ENCODE data around the gene SLC25A30.
"Not testable (repeated sequence)": the region's sequence is repeated elsewhere in the genome, so short reads cannot be mapped to it uniquely, and the experiment has no call there.

Gene SLC25A30

DNA sequence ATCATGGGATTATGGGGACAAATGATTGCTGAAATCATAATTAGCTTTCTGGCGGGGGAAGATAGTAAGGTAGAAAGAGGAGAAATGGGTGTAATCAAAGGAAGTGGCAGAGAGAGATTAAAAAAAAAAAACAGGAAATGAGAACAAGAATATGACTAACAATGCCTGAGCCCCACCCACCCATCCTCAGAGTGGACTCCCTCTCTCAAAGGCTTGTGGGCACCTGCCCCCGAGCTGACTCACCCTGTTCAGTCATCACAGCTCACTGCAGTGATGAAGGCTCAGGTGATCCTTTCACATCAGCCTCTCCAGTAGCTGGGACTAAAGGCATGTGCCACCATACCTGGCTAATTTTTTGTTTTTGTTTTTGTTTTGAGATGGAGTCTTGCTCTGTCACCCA lies 50.8 kb downstream of the SLC25A30 start:
- peak; percentile 92 for DNase-seq (ENCODE audit: low read depth)

DNA sequence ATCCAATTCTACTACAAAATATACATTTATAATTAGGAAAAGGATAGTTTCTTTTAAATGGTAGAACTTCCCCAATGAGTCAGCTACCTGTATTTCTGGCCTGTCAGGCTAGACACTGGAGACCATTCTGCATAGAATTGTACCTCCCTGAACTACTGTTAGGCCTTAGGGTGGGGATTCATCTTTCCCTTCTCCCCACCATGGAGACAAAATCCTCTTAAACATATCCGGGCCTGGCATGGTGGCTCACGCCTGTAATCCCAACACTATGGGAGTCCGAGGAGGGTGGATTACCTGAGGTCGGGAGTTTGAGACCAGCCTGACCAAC lies 52.7 kb downstream of the SLC25A30 start:
- no peak for DNase-seq (ENCODE audit: low read depth)

DNA sequence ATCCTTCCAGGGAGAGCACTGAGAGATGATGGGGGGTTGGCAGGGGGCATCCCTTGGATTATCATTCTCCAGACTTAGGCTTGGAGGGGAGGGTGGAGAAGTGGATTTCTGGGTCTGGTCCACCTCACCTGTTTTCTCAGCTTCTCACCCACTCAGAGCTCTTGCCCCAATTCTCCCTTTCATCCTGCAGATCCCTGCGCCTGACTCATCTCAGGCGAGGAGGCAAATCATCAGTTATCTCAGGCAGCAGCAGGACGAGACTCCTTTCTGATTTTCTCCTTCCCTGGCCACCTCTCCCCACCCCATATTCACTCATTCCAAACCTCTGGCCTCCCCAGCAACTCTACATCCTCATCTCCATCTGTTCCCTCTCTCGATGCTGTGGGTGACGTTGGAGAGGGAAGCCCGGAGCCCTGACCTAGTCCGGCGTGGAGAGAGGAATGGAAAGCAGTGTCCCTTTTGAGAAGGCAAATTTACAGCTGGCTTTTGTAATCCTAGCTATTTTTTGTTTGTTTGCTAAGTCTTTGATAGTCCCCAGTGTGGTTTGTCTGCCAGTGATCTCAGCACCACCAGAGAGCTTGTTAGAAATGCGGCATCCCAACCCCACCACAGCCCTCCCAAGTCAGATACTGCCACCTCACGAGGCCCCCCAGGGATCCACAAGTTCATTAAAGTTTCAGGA lies 53.2 kb downstream of the SLC25A30 start:
- DNase-seq (ENCODE audit: low read depth): no peak

DNA sequence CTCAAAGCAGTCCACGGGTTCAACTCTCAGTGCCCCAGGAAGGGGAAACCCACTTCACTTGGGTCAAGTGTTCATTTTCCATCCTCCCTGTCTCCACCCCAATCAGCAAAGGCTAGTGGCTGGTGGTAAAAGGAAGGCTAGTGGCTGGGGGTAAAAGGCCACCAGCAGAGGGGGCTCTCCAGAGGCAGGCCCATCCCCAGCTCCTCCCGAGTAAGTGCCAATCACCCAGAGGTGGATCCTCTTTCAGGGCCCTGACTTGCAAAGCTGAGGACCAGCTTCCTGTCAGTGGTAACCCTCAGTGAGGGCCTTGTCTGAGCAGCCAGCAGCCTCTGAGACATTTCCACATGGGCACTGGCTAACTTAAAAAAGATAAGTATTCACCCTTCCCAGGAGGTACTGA lies 55.2 kb downstream of the SLC25A30 start:
- DNase-seq (ENCODE audit: low read depth): no peak

DNA sequence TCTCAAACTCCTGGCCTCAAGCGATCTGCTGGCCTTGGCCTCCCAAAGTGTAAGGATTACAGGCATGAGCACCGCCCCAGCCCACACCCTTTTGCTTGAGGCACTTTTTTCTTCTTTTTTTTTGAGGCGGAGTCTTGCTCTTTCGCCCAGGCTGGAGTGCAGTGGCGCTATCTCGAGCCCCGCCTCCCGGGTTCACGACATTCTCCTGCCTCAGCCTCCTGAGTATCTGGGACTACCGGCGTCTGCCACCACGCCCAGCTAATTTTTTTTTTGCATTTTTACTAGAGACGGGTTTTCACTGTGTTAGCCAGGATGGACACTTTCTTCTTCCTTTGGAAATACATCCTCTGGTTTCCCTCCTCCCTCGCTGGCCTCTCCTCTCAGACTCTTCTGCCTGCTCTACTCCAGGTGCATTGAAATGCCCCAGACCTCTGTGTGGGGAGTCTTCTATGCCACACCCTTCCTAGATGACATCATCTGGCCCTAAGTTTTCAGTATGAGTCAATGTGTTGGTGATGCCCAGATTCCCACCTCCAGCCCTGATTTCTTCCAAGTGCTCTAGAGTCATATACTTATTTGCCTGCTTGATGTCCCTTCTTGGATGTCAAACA lies 56.5 kb downstream of the SLC25A30 start:
- peak; percentile 24 for DNase-seq (ENCODE audit: low read depth)

DNA sequence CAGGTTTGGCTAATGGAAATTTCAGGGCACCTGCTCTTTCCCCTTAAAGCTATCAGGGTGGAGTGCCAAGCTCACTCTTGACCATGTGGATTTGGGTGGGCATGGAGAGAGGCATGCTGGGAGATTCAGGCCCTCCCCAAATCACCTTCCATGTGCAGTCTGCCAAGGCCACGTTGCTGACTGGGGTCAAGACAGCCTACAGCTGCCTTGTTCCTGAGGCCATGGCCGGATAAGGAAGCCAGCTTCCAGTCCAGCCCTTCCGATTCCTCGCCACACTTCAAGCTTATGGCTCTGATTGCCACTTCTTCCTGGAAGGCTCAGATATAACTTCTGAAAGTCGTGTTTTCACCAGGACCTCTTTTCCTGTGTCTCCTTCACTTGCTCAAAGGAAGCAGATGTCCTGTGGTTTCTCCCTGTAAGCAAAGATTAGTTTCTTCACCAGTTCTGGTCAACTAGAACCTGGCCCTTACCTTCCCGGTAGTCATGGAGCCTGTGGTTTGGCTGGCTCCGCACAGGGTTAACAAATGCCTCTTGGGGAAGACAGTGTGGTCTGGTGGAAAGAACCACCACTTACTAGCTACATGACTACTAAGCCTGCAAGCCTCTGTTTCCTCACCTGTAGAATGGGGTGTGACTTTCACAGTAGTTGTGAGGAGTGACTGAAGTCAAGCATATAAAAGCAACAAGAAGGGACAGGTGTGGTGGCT lies 61.1 kb downstream of the SLC25A30 start:
- no peak for DNase-seq (ENCODE audit: low read depth)

DNA sequence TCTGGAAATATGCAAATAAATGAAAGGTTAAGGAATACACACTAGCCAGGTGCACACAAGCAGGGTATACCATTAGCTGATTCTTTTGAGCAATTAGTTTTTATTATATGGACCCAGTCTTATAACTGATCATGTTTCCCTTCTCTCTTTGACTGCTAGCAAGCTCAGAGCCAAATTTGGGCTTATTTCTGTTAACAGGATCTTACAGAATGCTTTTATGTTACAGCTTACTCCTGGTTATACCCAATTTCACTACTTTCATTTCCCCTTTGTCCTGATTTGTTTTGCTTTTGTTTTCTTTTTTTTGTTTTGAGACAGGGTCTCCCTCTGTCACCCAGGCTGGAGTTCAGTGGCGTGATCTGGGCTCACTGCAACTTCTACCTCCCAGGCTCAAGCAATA lies 64.3 kb downstream of the SLC25A30 start:
- no peak for DNase-seq (ENCODE audit: low read depth)

DNA sequence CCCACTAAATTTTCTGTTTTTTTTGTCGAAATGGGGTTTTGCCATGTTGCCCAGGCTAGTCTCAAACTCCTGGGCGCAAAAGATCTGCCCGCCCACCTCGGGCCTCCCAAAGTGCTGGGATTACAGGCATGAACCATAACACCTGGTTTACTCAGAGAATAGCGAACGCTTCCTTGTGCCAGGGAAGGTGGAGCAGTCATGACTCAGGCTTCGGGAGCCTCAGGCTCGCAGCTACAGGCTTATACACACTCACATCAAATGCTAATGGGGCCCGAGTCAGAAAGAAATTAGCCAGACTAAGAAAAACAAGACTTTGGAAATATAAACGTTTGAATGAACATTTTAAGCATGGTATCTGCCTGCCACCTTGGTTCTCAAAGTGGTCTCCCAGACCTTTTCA lies 66.1 kb downstream of the SLC25A30 start:
- peak; percentile 63 for DNase-seq (ENCODE audit: low read depth)

DNA sequence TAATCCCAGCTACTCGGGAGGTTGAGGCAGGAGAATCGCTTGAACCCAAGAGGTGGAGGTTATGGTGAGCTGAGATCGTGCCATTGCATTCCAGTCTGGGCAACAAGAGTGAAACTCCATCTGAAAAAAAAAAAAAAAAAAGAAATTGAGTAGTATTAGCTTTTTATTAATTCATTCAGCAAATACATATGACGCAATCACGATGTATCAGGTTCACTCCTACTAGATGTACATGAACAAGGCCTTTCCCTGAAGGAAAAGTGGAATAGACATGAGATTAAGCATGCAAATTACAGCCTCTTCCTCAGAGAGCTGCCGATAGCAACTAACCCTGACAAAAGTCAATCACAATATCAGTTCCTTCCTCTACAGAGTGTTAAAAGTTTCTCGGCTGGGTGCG lies 68.0 kb downstream of the SLC25A30 start:
- DNase-seq (ENCODE audit: low read depth): no peak

DNA sequence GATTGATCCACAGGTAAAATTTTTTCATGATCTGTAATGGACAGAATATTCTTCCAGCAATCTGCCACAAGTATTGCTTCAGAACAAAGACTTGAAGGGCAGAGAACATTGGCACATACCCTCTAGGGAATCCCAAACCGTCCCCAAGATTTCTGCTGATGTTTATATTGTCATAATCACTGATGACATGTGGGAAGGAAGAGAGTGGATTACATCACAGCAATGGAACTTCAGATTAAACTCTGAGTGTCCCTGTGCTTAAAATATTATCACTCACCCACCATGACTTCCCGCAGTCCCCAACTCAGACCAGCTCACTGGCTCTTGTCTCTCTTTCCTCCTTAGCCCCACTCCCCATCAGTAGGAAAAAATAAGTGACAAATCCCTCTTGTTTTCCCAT lies 68.7 kb downstream of the SLC25A30 start:
- peak; percentile 38 for DNase-seq (ENCODE audit: low read depth)

DNA sequence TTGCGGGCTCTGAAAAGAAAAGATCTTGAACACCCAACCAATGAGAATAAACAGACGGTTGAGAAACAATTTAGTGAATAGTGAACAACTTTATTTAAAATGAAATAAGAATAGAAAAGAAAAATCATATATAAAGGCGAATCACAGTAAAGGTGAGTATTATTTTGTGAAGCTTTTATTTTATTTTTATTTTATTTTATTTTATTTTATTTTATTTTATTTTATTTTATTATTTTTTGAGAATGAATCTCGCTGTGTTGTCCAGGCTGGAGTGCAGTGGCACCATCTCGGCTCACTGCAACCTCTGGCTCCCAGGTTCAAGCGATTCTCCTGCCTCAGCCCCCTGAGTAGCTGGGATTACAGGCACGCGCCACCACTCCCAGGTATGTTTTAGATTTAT lies 74.1 kb downstream of the SLC25A30 start:
- not testable (repeated sequence) for DNase-seq (ENCODE audit: low read depth)
